Bone marrow (tissue), 2 donors: ENCODE results near the gene BIRC2.

Source experiments
- DNase-seq, 2 donors: peaks; one replicate each; lab custom pipeline; 2025; lab: John Stamatoyannopoulos, UW

The BIRC2 gene

DNA sequence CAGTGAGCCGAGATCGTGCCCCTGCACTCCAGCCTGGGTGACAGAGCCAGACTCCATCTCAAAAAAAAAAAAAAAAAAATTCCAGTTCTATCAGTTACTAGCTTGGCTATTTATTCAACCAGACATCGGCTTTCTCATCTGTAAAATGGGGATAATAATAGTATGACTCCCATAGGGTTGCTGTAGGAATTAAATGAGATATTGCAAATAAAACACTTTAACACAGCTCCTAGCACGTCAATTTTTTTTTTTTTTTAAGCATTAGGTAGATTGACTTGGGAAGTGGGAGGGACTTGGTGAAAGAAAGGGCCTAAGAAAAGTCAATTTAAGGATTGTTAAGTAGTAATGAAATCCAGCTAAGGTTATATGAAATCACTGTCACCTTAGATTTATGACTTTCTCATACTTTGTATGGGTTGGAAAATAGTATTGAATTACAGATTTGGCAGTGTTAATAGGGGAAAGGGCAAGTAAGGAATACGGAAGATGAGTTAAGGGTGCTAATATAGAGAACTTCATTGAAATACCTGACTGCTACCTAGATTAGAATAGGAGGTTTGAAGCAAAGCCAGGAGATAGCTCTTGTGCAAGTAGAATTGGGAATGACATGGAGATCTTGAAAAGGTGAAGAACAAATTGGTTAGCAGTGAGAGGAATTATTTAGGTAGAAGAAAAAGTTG lies 28.8 kb downstream of the BIRC2 start:
- no peak for DNase-seq

DNA sequence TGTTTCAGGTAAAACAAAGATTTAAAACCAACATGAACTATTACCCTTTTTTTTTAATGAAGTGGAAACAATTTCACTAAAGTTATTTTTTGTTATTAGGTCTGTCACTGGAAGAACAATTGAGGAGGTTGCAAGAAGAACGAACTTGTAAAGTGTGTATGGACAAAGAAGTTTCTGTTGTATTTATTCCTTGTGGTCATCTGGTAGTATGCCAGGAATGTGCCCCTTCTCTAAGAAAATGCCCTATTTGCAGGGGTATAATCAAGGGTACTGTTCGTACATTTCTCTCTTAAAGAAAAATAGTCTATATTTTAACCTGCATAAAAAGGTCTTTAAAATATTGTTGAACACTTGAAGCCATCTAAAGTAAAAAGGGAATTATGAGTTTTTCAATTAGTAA lies 30.9 kb downstream of the BIRC2 start:
- no peak for DNase-seq

DNA sequence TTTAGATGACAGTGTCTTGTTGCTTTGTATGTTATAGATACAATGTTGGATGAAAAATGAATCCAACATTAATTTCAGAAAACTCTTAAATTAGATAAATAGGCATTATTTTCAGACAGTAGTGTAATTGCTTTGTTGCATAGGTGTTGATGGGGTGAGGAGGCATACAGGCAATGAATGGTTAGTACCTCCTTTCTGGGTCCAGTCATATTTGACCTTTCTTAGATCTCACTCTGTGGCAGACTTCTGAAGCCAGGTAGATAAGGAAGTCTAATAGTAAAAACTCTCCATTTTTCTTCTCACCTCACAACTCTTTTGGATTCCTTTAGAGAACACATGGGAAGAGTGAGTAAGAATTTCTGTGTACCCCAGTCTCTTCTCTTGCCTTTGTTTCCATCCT lies 31.8 kb downstream of the BIRC2 start:
- no peak for DNase-seq

DNA sequence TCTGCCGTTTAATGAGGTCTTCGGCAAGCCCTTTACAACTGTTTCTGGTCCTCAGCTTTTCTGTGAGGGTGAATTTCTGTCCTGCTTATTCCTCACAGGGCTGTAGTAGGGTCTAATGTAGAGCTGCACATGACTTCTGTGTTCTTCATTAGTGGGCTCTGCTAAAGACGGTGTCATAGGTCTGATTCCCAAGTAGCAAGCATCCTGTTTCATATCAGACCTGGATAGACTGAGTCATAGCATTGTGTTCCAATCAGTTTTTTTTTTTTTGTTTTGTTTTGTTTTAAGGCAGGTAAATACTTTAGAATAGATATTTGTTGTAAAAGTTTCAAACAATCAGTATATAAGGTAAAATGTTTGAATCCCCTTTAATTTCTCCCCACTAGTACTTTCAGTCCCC lies 35.4 kb downstream of the BIRC2 start:
- DNase-seq, result no peak

DNA sequence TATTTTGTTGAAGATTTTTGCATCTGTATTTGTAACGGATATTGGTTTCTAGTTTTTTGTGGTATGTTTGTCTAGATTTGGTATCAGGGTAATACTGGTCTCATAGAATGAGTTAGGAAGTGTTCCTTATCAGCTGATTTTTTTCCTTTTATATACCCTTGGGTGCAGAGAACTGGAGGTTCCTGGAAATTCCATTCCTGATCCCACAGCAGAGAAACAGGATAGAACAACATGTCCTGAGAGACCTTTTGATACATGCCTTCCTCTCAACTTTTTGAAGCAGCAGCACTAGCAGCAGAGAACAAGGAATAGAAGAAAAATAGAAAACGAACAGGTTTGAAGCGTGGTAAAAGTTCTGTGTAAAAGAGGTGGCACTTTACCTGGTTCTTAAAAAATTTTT lies 36.8 kb downstream of the BIRC2 start:
- DNase-seq, result no peak

DNA sequence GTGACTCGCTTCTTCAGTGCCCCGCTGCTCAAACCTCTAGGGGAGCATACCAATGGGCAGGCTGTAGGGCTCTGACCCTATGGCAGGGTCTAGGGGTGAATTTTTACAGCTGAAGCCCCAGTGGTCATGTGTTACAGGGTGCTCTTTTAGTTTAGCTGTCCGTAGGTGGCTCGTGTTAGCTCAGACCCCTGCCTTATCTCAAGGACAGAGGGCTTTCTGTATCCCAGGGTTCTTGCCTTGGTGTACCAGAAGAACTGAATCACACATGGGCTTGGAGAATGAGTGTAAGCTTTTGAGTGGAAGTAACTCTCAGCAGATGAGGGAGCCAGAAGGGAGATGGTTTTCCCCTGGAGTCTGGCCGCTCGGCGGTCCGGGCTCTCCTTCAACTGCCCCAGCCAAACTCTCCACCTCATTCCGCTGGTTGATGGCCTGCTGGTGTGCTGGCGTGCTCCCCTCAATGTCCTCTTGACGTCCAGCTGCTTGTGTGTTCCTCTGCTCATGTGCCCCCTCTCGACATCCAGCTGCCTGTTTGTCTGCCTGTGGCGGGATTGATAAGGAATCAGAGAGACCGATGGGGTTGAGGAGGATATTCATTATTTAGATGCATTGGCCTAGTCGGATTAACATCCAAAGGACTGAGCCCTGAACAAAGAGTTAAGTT lies 37.5 kb downstream of the BIRC2 start:
- DNase-seq, result no peak

DNA sequence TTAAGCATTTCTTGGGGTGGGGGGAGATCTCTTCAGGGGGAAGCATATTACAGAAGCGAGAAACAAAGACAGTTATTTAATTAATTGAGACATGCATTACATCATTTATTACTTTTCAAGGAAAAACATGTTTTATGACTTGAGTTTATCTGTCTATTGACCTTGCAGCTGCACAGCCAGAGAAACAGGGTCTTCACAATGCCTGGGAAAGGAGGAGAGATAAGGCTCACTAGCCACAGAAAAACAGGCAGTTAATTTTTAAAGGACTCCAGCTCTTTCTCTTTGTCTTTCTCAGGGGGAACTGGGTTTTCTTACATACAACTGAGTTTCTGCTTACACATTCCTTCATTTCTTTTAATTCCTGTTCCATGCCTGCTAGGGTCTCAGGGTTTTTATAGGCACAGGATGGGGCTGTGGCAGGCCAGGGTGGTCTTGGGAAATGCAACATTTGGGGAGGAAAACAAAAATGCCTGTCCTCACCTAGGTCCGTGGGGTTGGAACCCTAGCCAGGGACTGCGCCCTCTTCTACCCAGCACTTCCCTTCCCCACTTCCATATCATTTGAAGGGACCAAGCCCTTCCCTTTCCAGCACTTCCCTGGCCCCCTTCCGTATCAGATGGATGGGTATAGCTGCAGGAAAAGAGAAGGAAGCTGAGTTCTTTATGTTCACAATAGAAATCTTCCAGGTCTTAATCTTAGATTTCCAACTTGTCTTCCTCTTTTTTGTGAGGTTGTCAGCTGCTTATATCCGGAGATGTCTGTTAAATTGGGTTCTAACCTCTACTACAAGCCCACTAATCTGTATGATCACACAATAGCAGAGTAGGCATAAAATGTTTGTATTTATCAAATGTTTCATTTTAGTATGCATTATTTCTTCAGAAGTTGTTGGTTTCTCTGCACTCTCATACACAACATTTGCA lies 38.3 kb downstream of the BIRC2 start:
- peak in 1 of 2 donors; percentile 22 for DNase-seq

DNA sequence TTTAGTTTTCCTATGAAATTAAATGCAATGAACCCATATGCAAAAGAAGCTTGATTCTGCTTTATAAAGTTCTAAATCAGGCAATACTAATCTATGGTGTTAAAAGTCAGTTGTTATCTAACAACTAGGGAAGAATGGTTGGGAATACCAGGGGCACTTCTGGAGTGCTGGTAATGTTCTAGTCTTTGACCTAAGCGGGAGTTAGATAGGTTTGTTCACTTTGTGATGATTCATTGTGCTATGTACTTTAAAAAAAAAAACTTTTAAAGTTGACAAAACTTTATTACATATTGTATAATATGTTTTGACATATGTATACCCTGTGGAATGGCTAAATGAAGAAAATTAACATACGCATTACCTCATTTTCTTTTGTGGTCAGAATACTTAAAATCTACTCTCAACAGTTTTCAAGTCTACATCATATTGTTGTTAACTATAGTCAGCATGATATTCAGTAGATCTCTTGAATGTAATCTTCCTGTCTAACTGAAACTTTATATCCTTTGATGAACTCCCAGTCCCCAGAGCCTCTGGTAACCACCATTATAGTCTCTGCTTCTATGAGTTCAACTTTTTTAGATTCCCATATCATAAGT lies 39.2 kb downstream of the BIRC2 start:
- no peak for DNase-seq

DNA sequence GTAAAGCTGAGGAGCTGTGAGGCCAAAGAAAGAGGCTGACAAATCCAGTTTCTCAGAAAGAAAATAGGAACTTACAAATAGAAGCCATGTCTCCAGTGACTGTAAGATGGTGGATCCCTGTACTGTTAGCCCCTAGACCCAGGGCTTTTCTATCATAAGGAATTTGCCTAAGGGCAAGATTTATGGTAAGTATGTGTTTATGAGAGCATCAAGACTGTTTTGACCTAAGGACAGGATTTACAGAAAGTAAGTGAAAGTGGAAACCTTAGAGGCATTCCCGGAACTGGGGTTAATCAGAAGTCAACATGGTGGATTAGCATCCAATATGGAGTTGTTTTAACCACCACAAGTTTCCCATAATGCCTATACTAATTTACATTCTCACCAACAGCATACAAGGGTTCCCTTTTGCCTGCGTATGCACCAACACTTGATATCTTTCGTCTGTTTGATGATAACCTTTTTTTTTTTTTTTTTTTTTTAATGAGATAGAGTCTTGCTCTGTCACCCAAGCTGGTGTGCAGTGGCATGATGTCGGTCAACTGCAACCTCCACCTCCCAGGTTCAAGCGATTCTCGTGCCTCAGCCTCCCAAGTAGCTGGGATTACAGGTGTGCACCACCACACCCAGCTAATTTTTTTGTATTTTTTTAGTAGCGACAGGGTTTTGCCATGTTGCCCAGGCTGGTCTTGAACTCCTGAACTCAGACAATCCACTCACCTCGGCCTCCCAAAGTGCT lies 40.2 kb downstream of the BIRC2 start:
- DNase-seq, result no peak

DNA sequence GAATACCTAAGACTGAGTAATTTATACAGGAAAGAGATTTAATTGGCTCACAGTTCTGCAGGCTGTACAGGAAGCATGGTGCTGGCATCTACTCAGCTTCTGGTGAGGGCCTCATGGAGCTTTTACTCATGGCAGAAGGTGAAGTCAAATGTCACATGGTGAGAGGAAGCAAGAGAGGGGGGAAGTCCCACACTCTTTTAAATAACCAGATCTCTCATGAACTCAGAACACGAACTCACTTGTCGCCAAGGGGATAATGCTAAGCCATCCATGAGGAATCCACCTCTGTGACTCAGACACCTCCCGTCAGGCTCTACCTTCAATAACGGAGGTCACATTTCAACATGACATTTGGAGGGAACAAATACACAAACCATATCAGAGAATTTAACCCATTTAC lies 42.2 kb downstream of the BIRC2 start:
- no peak for DNase-seq

DNA sequence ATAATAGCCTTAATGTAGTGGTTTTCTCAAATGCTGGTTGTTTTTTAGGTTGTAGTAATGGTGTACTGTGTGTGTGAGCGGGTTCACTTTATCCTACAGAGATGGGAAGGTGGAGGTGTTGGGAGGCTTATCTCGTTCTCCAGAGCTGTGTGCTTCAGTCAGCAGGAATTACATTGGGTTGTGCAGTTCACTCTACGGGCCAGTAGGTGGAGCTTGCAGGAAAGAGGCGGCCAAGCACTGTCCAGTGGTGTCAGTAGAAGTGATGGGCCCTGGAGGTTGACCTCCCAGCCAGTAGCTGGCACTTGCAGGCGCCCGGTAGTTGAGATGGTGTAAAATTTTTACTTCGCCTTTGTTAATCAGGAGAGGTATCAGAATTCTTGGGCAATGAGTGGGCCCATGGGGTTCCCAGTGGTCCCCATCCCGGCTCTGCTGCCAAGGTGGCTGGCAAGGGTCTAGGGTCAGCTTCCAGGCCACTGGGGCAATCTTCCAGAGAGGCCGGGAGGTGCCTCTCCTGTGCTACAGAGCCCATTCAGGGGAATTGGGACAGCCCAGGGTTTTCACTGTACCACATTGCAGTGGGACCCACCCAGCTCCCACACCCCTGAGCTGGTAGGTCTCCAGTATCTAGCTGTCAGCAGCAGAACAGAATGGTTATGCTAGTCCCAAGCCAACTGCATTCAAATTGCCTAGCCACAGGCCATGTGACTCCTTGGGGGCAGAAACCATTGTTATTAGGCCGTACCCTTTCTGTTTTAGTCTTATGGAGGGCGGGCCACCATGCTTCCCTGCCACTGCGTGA lies 43.9 kb downstream of the BIRC2 start:
- peak in 1 of 2 donors; percentile 31 for DNase-seq

DNA sequence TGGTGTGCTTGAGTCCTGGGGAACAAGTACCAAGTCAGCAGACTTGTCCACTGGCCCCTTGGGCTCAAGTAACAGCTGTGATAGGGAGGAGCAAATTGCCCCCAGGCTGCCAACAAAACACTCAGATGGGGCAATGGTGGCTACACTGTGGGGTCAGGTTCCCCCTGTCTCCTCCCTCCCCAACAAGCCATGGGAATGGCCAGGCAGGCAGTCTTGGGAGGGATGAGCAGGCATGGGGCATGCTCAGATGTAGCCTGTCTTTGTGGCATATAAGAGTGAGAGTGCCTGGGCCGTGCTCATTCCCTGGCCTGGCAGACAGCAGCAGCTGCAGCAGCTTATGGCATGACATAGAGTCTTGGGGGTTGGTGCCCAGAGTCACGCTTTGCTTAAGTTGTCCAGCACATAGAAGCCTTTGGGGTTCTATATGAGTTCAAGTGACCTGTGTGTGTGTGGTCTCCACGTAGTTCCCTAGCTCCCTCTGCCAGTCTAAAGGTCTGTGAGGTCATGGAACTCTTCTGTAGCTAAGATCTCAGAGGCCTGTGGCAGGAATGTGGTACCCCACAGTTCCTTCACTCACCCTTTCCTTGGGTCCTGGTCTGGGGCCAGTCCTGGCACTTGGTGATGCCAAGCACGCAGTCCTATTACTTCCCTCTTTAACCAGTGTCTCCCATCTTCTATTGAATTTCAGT lies 44.7 kb downstream of the BIRC2 start:
- no peak for DNase-seq

DNA sequence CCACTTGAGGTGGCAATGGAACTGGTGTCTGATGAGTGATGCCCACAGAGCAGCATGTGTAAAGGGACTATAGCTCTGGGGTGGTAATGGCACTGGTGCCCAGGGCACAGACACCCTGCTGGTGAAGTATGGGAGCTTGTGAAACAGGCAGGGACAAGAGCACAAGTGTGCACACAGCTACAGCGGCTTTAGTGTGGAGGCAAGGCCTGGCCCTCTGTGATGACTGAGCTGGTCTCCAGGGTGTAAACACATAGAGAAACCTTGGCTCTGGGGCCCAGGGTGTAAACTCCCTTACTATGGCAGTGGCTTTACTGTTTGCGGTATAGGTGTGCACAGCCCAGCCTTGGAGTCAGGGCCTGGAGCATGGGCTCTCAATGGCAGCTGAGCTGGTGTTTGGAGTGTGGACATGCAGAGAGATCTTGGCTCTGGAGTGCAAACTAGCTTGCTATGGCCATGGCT lies 46.3 kb downstream of the BIRC2 start:
- no peak for DNase-seq

DNA sequence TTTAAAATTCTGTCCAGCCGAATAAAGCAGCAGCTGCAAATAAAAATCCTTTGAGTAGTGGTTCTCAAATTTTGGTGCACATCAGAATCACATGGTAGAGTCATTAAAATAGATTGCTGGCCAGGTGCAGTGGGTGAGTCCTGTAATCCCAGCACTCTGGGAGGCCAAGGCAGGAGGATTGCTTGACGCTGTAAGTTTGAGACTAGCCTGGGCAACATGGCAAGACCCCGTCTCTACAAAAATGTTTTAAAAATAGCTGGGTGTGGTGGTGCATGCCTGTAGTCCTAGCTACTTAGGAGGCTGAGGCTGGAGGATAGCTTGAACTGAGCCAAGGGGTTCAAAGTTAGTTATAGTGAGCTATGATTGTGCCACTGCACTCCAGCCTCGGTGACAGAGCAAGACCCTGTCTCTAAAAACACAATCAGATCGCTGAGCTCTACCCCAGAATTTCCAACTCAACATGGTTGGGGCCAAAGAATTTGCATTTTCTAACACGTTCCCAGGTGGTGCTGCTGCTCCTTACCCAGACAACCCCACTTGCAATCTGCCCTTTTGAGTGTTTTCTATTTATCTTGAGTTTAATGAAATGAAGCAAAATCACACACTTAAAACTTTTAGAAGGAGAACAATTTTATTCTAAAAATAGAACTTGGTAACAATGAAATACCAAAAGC lies 48.8 kb downstream of the BIRC2 start:
- DNase-seq, result no peak

DNA sequence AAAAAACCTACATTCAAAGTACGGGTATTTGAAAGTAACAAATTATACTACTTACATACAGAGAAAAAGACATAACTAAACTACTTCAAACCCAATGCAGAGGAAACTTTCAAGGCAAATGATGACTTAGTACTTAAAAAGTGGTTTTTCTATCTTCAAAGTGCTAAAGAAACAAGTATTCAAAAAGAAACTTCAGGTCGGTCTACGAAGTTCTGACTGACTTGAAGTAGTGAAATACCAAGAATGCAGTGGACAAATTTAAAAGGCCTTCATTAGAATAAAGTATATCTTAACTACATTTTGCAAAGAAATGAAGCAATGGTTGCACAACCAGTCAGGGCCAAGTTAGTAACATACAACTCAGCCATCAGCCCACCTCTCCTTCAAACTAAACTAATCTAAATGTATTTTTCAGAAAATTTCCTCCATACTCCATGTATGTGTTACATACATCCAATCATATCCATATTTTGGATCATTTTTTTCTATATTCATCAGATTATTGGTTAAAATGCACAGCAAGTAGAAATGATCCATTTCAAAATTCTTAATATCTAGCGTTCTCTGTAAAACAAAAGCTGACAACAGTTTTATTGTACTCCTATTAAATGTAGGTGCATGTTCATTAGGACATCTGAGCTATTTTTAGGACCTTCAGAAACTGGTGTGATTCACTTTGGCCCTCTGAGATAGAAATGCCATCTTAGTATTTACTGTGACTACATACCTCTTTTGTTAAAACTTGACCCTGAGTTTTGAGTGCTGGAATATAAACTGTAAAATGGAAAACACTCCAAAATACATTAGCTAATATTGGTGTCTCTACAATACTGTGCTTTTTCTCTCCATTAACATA lies 49.9 kb downstream of the BIRC2 start:
- no peak for DNase-seq

DNA sequence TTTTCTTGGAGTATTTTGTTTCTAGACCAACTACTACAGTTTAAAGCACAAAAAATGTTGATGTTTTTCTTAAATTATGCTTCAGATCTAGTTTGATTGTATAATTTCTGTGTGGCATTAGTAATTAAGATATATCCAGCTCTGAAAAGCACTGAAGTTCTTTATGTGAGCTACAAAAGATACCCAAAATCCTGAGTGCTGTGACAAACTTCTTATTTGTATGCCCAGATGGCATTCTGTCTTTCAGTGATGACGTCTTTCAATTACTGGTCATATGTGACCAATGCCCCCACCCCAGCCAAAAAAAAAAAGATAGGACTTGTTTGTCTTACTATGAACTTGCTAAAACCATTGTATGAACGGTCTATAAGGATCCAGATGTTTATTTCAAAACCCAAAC lies 51.3 kb downstream of the BIRC2 start:
- DNase-seq, result no peak

DNA sequence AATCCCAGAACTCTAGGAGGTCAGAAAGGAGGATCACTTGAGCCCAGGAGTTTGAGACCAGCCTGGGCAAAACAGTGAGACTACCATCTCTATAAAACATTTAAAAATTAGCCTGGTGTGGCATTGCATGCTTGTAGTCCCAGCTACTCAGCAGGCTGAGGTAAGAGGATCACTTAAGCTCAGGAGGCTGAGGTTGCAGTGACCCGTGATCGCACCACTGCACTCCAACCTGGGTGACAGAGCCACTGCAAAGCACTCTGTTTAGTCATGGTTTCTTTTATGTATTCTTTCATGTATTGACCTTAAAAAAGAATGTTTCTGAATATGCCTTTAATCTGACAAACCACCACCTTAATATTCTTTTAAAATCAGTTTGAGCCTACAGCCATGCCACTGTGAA lies 52.2 kb downstream of the BIRC2 start:
- no peak for DNase-seq

DNA sequence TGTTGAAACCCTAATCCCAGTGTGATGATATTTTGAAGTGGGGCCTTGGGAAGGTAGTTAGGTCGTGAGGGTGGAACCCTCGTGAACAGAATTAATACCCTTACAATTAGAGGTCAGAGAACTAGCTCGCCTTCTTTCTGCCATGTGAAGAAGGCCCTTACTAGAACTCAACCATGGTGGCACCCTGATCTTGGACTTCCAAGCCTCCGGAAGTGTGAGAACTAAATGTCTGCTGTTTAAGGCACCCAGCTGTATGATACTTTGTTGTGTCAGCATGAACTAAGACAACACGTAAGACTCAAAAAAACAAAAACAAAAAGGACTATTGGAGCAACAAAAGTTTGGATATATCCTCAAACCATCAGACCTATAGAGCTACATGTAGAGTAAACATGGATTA lies 53.6 kb downstream of the BIRC2 start:
- no peak for DNase-seq

DNA sequence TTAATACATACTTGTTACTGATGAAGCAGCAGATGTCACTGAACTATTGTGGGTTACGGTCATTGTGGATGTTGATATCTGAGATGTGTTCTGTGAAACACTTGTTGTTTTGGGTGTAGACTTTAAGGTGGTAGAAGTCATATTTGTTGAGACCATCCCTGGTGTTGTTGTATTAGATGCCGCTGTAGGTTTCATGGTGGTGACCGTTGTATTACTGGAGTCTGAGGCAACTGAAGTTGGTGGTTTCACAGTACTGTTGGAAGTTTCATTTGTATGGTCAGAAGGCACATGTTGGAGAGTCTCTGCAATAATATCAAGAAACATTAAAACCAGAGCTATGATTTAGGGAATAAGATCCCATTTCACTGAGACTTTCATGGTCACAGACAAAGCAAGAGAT lies 54.9 kb downstream of the BIRC2 start:
- no peak for DNase-seq
